Bronchial epithelial cell (primary cell): ENCODE data around the gene HES5. TPM values are rescaled to one million over a fixed set of nuclear protein-coding genes. Genes with fewer than 3 reads are reported as not detected.

Experiments
- DNase-seq: peaks from one replicate; pipeline ENCODE4 v3.0.0-alpha.2; 2010; ENCODE audit warnings: low read depth
- FAIRE-seq: peaks from 2 replicates; lab custom pipeline; 2011; peaks lifted over from hg19 to GRCh38; lab: Jason Lieb, UNC
- H3K27me3 ChIP-seq: 2 replicates; pipeline ENCODE4 v1.5.1; 2011; ENCODE audit warnings: low read length; ENCODE audit not compliant: control insufficient read depth, insufficient read depth
- H3K36me3 ChIP-seq: 2 replicates; pipeline ENCODE4 v1.5.1; 2011; ENCODE audit warnings: low read length; ENCODE audit not compliant: control insufficient read depth, insufficient read depth
- H3K4me3 ChIP-seq: 2 replicates; pipeline ENCODE4 v1.5.1; 2011; ENCODE audit warnings: mild to moderate bottlenecking, low read depth, low read length, control low read depth
- CTCF ChIP-seq: IDR thresholded peaks from 2 replicates; pipeline ENCODE4 v1.5.1; 2011; ENCODE audit warnings: mild to moderate bottlenecking, moderate library complexity, low read length, control low read depth, inconsistent platforms; ENCODE audit not compliant: insufficient read depth, severe bottlenecking
- total RNA-seq: library from RNA; depleted of rRNA; stranded (reverse); fragments of >200 nt; gene quantifications from 2 replicates; pipeline ENCODE4 v1.2.1, GENCODE V29; 2014

HES5 gene
- total RNA-seq, 1 donor from 2014 or later, result 2.9 TPM

DNA sequence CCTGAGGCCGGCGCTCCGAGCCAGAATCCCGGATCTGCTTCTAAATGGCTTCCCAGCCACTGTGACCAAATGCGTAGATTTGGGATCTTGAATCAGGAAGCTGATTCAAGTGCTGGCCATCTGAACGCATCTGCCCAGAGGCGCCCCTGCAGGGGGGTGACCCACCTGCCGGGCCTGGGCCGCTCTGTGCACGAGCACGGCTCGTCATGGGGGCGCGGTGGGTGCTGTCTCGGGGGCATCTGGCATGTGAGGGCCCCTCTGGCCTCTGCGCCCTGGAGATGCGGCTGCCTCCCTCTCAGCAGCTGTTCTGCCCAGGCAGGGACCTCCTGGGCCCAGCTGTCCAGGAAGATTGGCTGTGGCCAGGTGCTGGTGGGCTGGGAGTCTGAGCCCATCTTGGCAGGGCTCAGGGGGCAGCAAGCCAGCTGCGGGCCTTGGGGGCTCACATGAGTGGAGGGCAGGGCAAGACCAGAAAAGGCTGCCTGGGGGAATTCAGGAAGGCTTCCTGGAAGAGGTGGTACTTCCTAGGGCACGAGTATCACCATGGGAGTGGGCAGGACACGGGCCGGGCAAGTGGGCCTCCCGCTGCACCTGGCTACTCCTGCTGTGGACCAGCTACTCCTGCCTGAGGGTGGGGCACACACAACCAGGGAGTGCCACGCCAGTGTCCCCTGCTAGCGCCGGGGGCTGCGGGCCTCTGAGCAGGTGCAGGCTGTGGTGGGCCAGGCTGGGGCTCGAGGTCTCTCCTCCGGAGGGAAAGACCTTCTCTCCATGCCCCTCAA lies 28.8 kb downstream of the HES5 start:
- no peak for DNase-seq
- H3K36me3 ChIP-seq, result peaks cover 32% of the 10 kb centered on the region
- no peaks in the 10 kb centered on the region for H3K27me3 ChIP-seq
- no peak for FAIRE-seq
- TF ChIP-seq CTCF, result no peak
- H3K4me3 ChIP-seq, result no peak overlapping the region

- H3K4me3 ChIP-seq, result no peak overlapping the region
- DNase-seq (no peak), FAIRE-seq (no peak)
- no peak for TF ChIP-seq CTCF
- H3K36me3 ChIP-seq, result peaks cover 37% of the 10 kb centered on the region
- H3K27me3 ChIP-seq, result no peaks in the 10 kb centered on the region
These were observed 30.0 kb downstream of the HES5 start for GRCh38 chr1:2499986-2500596.

DNA sequence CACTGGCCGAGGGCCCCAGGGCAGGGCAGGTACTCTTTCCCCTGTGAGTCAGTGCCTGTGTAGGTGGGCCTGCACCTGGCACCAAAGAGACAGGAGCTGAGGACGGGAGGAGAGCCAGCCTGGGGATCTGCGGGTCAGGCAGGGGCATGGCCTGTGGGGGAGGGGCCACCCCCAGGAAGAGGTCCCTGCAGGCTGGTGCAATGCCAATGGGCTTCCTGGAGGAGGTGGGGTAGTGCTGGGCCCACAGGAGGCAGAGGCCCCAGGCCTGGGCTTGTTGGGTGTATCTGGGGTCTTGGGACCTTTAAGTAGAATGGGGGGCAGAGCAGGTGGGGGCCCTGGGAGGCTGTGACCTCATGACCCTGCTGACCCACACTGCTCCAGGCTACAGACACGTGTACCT lies 30.8 kb downstream of the HES5 start:
- Histone ChIP-seq H3K27me3 (no peaks in the 10 kb centered on the region), H3K36me3 (peaks cover 39% of the 10 kb centered on the region)
- TF ChIP-seq CTCF, result no peak

DNA sequence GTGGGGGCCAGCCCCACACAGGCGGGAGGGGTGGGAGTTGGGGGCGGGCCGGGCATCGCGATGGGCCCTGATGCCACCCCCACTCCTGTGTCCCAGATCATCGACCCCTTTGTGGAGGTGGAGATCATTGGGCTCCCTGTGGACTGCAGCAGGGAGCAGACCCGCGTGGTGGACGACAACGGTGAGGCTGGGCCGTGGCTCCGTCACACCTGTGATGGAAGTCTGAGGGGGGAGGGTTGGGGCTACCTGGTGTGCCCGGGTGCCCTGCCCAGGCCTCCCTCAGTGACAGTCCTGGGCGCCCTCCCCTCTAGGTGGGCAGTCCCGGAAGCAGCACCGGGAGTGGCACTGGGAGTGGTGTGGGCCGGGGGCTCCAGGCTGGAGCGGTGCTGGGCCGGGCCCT lies 31.4 kb downstream of the HES5 start:
- no peak for TF ChIP-seq CTCF

More for the DNA sequence above, 30.8 kb downstream of the HES5 start:
- DNase-seq, result no peak
- no peak overlapping the region for H3K4me3 ChIP-seq
- no peak for FAIRE-seq

GRCh38 chr1:2497891-2498290 lies 32.2 kb downstream of the HES5 start:
- DNase-seq (no peak), FAIRE-seq (no peak)
- no peaks in the 10 kb centered on the region for H3K27me3 ChIP-seq
- no peak for TF ChIP-seq CTCF
- H3K4me3 ChIP-seq, result no peak overlapping the region
- peaks cover 42% of the 10 kb centered on the region for H3K36me3 ChIP-seq

More for the DNA sequence above, 31.4 kb downstream of the HES5 start:
- H3K36me3 ChIP-seq, result peaks cover 38% of the 10 kb centered on the region
- H3K4me3 ChIP-seq, result no peak overlapping the region
- DNase-seq, result no peak
- H3K27me3 ChIP-seq, result no peaks in the 10 kb centered on the region
- no peak for FAIRE-seq

GRCh38 chr1:2496746-2497145 lies 33.3 kb downstream of the HES5 start:
- H3K27me3 ChIP-seq, result no peaks in the 10 kb centered on the region
- FAIRE-seq (no peak), DNase-seq (no peak)
- TF ChIP-seq CTCF, result no peak
- no peak overlapping the region for H3K4me3 ChIP-seq
- H3K36me3 ChIP-seq, result peaks cover 43% of the 10 kb centered on the region
